A549 (cell line): ENCODE measurements around the gene GDAP2. TPM values are rescaled to one million over a fixed set of nuclear protein-coding genes. Genes with fewer than 3 reads are reported as not detected.

ENCODE experiments used
- ATAC-seq, 2 experiments: fragments of 200-7000 bp in 1 of 2; fragments of >200 bp in 1 of 2; cut with Nextera tagmentation in 1 of 2; cut with Tn5 transposase in 1 of 2; 3 replicates each; pipeline versions ENCODE4 v1.8.0 to v1.9.1; 2018 to 2020; ENCODE audit warnings: mild to moderate bottlenecking in 1 of 2, moderate library complexity in 1 of 2
- CTCF ChIA-PET: fragments of 300-600 bp; sonication (Branson Sonifier 250); formaldehyde crosslinking; extraction: SDS; loops from one replicate; lab custom pipeline; 2021; ENCODE audit warnings: antibody characterized with exemption, inconsistent platforms; lab: Yijun Ruan, JAX
- POLR2A ChIA-PET: fragments of 350-600 bp; formaldehyde crosslinking; extraction: SDS; loops from one replicate; lab custom pipeline; 2021; ENCODE audit warnings: antibody characterized with exemption, inconsistent platforms; lab: Yijun Ruan, JAX
- DNase-seq, 2 experiments: peaks; one replicate each; pipeline versions ENCODE4 v3.0.0 to v3.0.0-alpha.2; 2011 to 2016; ENCODE audit warnings: low read depth in 1 of 2, low spot score in 1 of 2
- FAIRE-seq: peaks from 2 replicates; lab custom pipeline; 2011; peaks lifted over from hg19 to GRCh38; lab: Jason Lieb, UNC
- H3K27ac ChIP-seq, 2 experiments: fragments of >200 bp; sonication (Bioruptor Twin); formaldehyde crosslinking; 3 replicates each; pipeline ENCODE4 v1.5.1; 2016 to 2017
- H3K4me1 ChIP-seq: fragments of >200 bp; sonication (Bioruptor Twin); formaldehyde crosslinking; 3 replicates; pipeline ENCODE4 v1.6.1; 2016
- H3K4me2 ChIP-seq: fragments of >200 bp; sonication (Bioruptor Twin); formaldehyde crosslinking; 3 replicates; pipeline ENCODE4 v1.6.1; 2016
- H3K4me3 ChIP-seq: fragments of >200 bp; sonication (Bioruptor Twin); formaldehyde crosslinking; 3 replicates; pipeline ENCODE4 v1.5.1; 2016
- H3K9me3 ChIP-seq: fragments of >200 bp; sonication (Bioruptor Twin); formaldehyde crosslinking; 3 replicates; pipeline ENCODE4 v1.6.1; 2016
- ATOH8 ChIP-seq: fragments of 250-450 bp; sonication (Bioruptor Pico); IDR thresholded peaks from 2 replicates; pipeline ENCODE4 v1.5.0; 2020; ENCODE audit warnings: low read depth, mild to moderate bottlenecking, moderate library complexity
- BHLHE40 ChIP-seq: IDR thresholded peaks from 2 replicates; pipeline ENCODE4 v1.6.1; 2012; ENCODE audit warnings: low read depth, low read length, inconsistent platforms
- CHD2 ChIP-seq: fragments of 150-350 bp; IDR thresholded peaks from 2 replicates; pipeline ENCODE4 v1.6.1; 2014; ENCODE audit warnings: low read length; ENCODE audit not compliant: partially characterized antibody
- EHMT2 ChIP-seq: fragments of 200-600 bp; sonication (generic); IDR thresholded peaks from 2 replicates; pipeline ENCODE4 v1.6.1; 2016; ENCODE audit warnings: antibody characterized with exemption, low read depth, mild to moderate bottlenecking, moderate library complexity
- EP300 ChIP-seq, 2 experiments: fragments of >200 bp; sonication (Bioruptor Twin); formaldehyde crosslinking; IDR thresholded peaks; 2 replicates in 1 of 2; 3 replicates in 1 of 2; pipeline ENCODE4 v1.6.1; 2016 to 2017
- FOSL2 ChIP-seq, 2 experiments: fragments of 450-650 bp in 1 of 2; fragments of >200 bp in 1 of 2; sonication (Bioruptor Twin) in 1 of 2; formaldehyde crosslinking; IDR thresholded peaks; 2 replicates each; pipeline versions ENCODE4 v1.5.0 to v1.6.1; 2016 to 2020; ENCODE audit warnings: mild to moderate bottlenecking in 1 of 2, moderate library complexity in 1 of 2
- GATA3 ChIP-seq: IDR thresholded peaks from 2 replicates; pipeline ENCODE4 v1.6.1; 2012; ENCODE audit warnings: borderline replicate concordance
- HDAC2 ChIP-seq: fragments of 200-600 bp; sonication (generic); IDR thresholded peaks from 2 replicates; pipeline ENCODE4 v1.6.1; 2016
- HES2 ChIP-seq: fragments of >200 bp; sonication (Bioruptor Twin); formaldehyde crosslinking; IDR thresholded peaks from 2 replicates; pipeline ENCODE4 v1.6.1; 2016
- HEYL ChIP-seq: fragments of 250-450 bp; sonication (Bioruptor Pico); IDR thresholded peaks from 2 replicates; pipeline ENCODE4 v1.8.0; 2021; ENCODE audit warnings: mild to moderate bottlenecking, moderate library complexity
- JUN ChIP-seq, 2 experiments: fragments of >200 bp; sonication (Bioruptor Twin); formaldehyde crosslinking; IDR thresholded peaks; 2 replicates in 1 of 2; 3 replicates in 1 of 2; pipeline ENCODE4 v1.6.1; 2016 to 2017
- KDM1A ChIP-seq: fragments of 200-600 bp; sonication (generic); IDR thresholded peaks from 2 replicates; pipeline ENCODE4 v1.6.1; 2016; ENCODE audit warnings: low read depth, mild to moderate bottlenecking
- MYC ChIP-seq: IDR thresholded peaks from 2 replicates; pipeline ENCODE4 v1.6.1; 2012; ENCODE audit warnings: mild to moderate bottlenecking, inconsistent platforms, low read length, improper control_type of control experiment, borderline replicate concordance
- POLR2A ChIP-seq: IDR thresholded peaks from 2 replicates; pipeline ENCODE4 v1.6.1; 2012; ENCODE audit warnings: mild to moderate bottlenecking, low read length
- RAD21 ChIP-seq, 2 experiments: fragments of >200 bp in 1 of 2; sonication (Bioruptor Twin) in 1 of 2; formaldehyde crosslinking in 1 of 2; IDR thresholded peaks in 1 of 2; conservative IDR thresholded peaks in 1 of 2; 2 replicates in 1 of 2; 3 replicates in 1 of 2; pipeline ENCODE4 v1.6.1; 2012 to 2018; ENCODE audit warnings: inconsistent platforms in 1 of 2
- RARB ChIP-seq: fragments of 250-450 bp; sonication (Bioruptor Pico); IDR thresholded peaks from 2 replicates; pipeline ENCODE4 v1.8.0; 2021; ENCODE audit warnings: mild to moderate bottlenecking, moderate library complexity
- RNF2 ChIP-seq: fragments of 200-600 bp; sonication (generic); IDR thresholded peaks from 2 replicates; pipeline ENCODE4 v1.6.1; 2016; ENCODE audit warnings: low read depth, mild to moderate bottlenecking, antibody characterized with exemption, moderate library complexity, borderline replicate concordance
- SREBF2 ChIP-seq: fragments of 450-650 bp; IDR thresholded peaks from 2 replicates; pipeline ENCODE4 v1.6.1; 2014; ENCODE audit warnings: mild to moderate bottlenecking, moderate library complexity
- ZSCAN20 ChIP-seq: fragments of 250-450 bp; sonication (Bioruptor Pico); IDR thresholded peaks from 2 replicates; pipeline ENCODE4 v1.8.0; 2022; ENCODE audit warnings: mild to moderate bottlenecking, moderate library complexity
- WGBS: methylation state at CpG from one replicate; pipeline ENCODE4 v1.1.6; 2017; ENCODE audit errors: missing lambda C conversion rate; 5-methylcytosine and 5-hydroxymethylcytosine counted together
- polyA plus RNA-seq, 4 experiments: library from polyadenylated mRNA; depleted of rRNA in 3 of 4; stranded (reverse); fragments of >200 nt; fragmentation: RNase III in 1 of 4; extraction: RNeasy Plus Mini Kit Qiagen cat#74134 plus additional on column Dnase treatment in 1 of 4; gene quantifications; 2 replicates in 3 of 4; 3 replicates in 1 of 4; pipeline ENCODE4 v1.2.3, GENCODE V29; 2011 to 2017
- TF ChIP-seq, protein P1 (sequence below): fragments of 450-650 bp; IDR thresholded peaks from 2 replicates; pipeline ENCODE4 v1.6.1; 2014; ENCODE audit warnings: antibody characterized with exemption
- TF ChIP-seq, protein P2 (sequence below): fragments of 250-450 bp; sonication (Bioruptor Pico); IDR thresholded peaks from 2 replicates; pipeline ENCODE4 v1.5.0; 2021; ENCODE audit warnings: mild to moderate bottlenecking, moderate library complexity, borderline replicate concordance
- TF ChIP-seq, protein P3 (sequence below): fragments of 200-600 bp; sonication (generic); IDR thresholded peaks from 2 replicates; pipeline ENCODE4 v1.6.1; 2016; ENCODE audit warnings: antibody characterized with exemption, mild to moderate bottlenecking, moderate library complexity
- TF ChIP-seq, protein P4 (sequence below): IDR thresholded peaks from 2 replicates; pipeline ENCODE4 v1.6.1; 2012; ENCODE audit warnings: low read depth, borderline replicate concordance

The GDAP2 gene
- polyA plus RNA-seq, 2 of the 4 experiments (the other 2 are of a cell fraction): 6.7 to 21.2 TPM

- WGBS: 84% methylated on average over 2 of the region's 2 CpGs
- CTCF ChIA-PET: no interaction called here
Observed at GRCh38 chr1:117861694-117862093, 67.7 kb downstream of the GDAP2 start.

GRCh38 chr1:117860896-117861610, 68.4 kb downstream of the GDAP2 start:
- H3K9me3 ChIP-seq: no peaks in the 10 kb centered on the region
- no peaks in the 10 kb centered on the region for H3K4me1 ChIP-seq
- no peak overlapping the region for H3K4me2 ChIP-seq
- H3K4me3 ChIP-seq: no peak overlapping the region
- H3K27ac ChIP-seq: no peak overlapping the region
- FAIRE-seq: no peak
- no peak for ATAC-seq
- POLR2A ChIA-PET: no interaction called here
- WGBS: 87% methylated on average over 2 of the region's 2 CpGs
- CTCF ChIA-PET: no interaction called here
- no peak for DNase-seq
- TF ChIP-seq CHD2 (no peak), JUN (IDR thresholded peaks at IDR 0.05) (no peak), HDAC2 (no peak), HEYL (no peak), ZSCAN20 (no peak), RNF2 (no peak), ATOH8 (CRISPR knock-in tag) (no peak), MYC (no peak), EP300 (IDR thresholded peaks at IDR 0.05) (no peak), KDM1A (no peak)
- TF ChIP-seq, protein P1, sequence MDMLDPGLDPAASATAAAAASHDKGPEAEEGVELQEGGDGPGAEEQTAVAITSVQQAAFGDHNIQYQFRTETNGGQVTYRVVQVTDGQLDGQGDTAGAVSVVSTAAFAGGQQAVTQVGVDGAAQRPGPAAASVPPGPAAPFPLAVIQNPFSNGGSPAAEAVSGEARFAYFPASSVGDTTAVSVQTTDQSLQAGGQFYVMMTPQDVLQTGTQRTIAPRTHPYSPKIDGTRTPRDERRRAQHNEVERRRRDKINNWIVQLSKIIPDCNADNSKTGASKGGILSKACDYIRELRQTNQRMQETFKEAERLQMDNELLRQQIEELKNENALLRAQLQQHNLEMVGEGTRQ: no peak
- TF ChIP-seq, protein P2, sequence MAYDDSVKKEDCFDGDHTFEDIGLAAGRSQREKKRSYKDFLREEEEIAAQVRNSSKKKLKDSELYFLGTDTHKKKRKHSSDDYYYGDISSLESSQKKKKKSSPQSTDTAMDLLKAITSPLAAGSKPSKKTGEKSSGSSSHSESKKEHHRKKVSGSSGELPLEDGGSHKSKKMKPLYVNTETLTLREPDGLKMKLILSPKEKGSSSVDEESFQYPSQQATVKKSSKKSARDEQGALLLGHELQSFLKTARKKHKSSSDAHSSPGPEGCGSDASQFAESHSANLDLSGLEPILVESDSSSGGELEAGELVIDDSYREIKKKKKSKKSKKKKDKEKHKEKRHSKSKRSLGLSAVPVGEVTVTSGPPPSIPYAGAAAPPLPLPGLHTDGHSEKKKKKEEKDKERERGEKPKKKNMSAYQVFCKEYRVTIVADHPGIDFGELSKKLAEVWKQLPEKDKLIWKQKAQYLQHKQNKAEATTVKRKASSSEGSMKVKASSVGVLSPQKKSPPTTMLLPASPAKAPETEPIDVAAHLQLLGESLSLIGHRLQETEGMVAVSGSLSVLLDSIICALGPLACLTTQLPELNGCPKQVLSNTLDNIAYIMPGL (CRISPR knock-in tag): no peak
- TF ChIP-seq, protein P3, sequence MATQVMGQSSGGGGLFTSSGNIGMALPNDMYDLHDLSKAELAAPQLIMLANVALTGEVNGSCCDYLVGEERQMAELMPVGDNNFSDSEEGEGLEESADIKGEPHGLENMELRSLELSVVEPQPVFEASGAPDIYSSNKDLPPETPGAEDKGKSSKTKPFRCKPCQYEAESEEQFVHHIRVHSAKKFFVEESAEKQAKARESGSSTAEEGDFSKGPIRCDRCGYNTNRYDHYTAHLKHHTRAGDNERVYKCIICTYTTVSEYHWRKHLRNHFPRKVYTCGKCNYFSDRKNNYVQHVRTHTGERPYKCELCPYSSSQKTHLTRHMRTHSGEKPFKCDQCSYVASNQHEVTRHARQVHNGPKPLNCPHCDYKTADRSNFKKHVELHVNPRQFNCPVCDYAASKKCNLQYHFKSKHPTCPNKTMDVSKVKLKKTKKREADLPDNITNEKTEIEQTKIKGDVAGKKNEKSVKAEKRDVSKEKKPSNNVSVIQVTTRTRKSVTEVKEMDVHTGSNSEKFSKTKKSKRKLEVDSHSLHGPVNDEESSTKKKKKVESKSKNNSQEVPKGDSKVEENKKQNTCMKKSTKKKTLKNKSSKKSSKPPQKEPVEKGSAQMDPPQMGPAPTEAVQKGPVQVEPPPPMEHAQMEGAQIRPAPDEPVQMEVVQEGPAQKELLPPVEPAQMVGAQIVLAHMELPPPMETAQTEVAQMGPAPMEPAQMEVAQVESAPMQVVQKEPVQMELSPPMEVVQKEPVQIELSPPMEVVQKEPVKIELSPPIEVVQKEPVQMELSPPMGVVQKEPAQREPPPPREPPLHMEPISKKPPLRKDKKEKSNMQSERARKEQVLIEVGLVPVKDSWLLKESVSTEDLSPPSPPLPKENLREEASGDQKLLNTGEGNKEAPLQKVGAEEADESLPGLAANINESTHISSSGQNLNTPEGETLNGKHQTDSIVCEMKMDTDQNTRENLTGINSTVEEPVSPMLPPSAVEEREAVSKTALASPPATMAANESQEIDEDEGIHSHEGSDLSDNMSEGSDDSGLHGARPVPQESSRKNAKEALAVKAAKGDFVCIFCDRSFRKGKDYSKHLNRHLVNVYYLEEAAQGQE: no peak
- TF ChIP-seq, protein P4, sequence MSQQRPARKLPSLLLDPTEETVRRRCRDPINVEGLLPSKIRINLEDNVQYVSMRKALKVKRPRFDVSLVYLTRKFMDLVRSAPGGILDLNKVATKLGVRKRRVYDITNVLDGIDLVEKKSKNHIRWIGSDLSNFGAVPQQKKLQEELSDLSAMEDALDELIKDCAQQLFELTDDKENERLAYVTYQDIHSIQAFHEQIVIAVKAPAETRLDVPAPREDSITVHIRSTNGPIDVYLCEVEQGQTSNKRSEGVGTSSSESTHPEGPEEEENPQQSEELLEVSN: no peak
- TF ChIP-seq, all 56 proteins: peak for 0

More at GRCh38 chr1:117861694-117862093, 67.7 kb downstream of the GDAP2 start:
- DNase-seq: no peak
- Histone ChIP-seq H3K27ac (no peak overlapping the region), H3K4me1 (no peaks in the 10 kb centered on the region)
- TF ChIP-seq, protein P1: no peak
- TF ChIP-seq HES2: no peak
- no peak for TF ChIP-seq BHLHE40
- TF ChIP-seq FOSL2 (IDR thresholded peaks at IDR 0.05): no peak
- TF ChIP-seq FOSL2 (CRISPR knock-in tag; IDR thresholded peaks at IDR 0.05): no peak
- TF ChIP-seq RAD21 (conservative IDR thresholded peaks at IDR 0.05 in 1 of 2, IDR thresholded peaks at IDR 0.05 in 1 of 2): no peak
- TF ChIP-seq RARB: no peak
- no peak for TF ChIP-seq HEYL
- no peak for TF ChIP-seq EHMT2
- TF ChIP-seq GATA3: no peak
- no peak for TF ChIP-seq POLR2A
- no peak for TF ChIP-seq SREBF2
- TF ChIP-seq CHD2: no peak
- TF ChIP-seq, all 56 proteins: peak for 0
- Histone ChIP-seq H3K4me3 (no peak overlapping the region), H3K9me3 (no peaks in the 10 kb centered on the region), H3K4me2 (no peak overlapping the region)
- no peak for FAIRE-seq
- POLR2A ChIA-PET: no interaction called here
- no peak for ATAC-seq
